OCI-LY7 (cell line): ENCODE measurements around the gene NISCH. TPM values are rescaled to one million over a fixed set of nuclear protein-coding genes. Genes with fewer than 3 reads are reported as not detected.
"Not testable (repeated sequence)": the region's sequence is repeated elsewhere in the genome, so short reads cannot be mapped to it uniquely, and the experiment has no call there.

Source experiments
- BruUV-seq: library from RNA; stranded (reverse); fragments of 400-500 nt; replicated peaks from 2 replicates; lab custom pipeline; 2021; lab: Mats Ljungman, UMichigan
- CTCF ChIA-PET: fragments of 300-600 bp; sonication (Branson Sonifier 250); formaldehyde crosslinking; loops from one replicate; lab custom pipeline; 2022; ENCODE audit warnings: antibody characterized with exemption; ENCODE audit not compliant: unreplicated experiment; lab: Charles Lee
- POLR2A ChIA-PET: fragments of 300-600 bp; sonication (Branson Sonifier 250); formaldehyde crosslinking; loops from one replicate; lab custom pipeline; 2022; ENCODE audit warnings: antibody characterized with exemption; lab: Charles Lee
- DNase-seq: peaks from one replicate; pipeline ENCODE4 v3.0.0-alpha.2; 2015; ENCODE audit warnings: low spot score
- H2AFZ ChIP-seq: fragments of 200-600 bp; sonication (generic), shearing (Covaris generic); 2 replicates; pipeline ENCODE4 v1.6.1; 2014; ENCODE audit warnings: mild to moderate bottlenecking, antibody characterized with exemption, low read length, moderate library complexity
- H3K27ac ChIP-seq: fragments of 200-600 bp; sonication (generic); 2 replicates; pipeline ENCODE4 v1.5.1; 2014; ENCODE audit warnings: mixed run types, low read depth, mild to moderate bottlenecking, moderate library complexity, low read length, inconsistent platforms; ENCODE audit not compliant: poor library complexity, severe bottlenecking
- H3K36me3 ChIP-seq: fragments of 200-600 bp; sonication (generic); 2 replicates; pipeline ENCODE4 v1.6.1; 2014; ENCODE audit warnings: mild to moderate bottlenecking, antibody characterized with exemption, low read length, moderate library complexity, mixed read lengths; ENCODE audit not compliant: insufficient read depth
- H3K4me1 ChIP-seq: fragments of 200-600 bp; sonication (generic); 2 replicates; pipeline ENCODE4 v1.5.1; 2014; ENCODE audit warnings: mild to moderate bottlenecking, low read length; ENCODE audit not compliant: insufficient read depth, poor library complexity, severe bottlenecking
- H3K4me2 ChIP-seq: fragments of 200-600 bp; sonication (generic); 2 replicates; pipeline ENCODE4 v1.6.1; 2014; ENCODE audit warnings: mild to moderate bottlenecking, low read length
- H3K4me3 ChIP-seq: fragments of 200-600 bp; sonication (generic); 2 replicates; pipeline ENCODE4 v1.5.1; 2014; ENCODE audit warnings: mild to moderate bottlenecking, low read depth, low read length; ENCODE audit not compliant: poor library complexity, severe bottlenecking
- H3K79me2 ChIP-seq: fragments of 200-600 bp; sonication (generic); 2 replicates; pipeline ENCODE4 v1.6.1; 2016; ENCODE audit warnings: low read depth, mild to moderate bottlenecking, low read length, moderate library complexity, mixed read lengths; ENCODE audit not compliant: insufficient read depth
- H3K9me2 ChIP-seq: fragments of 200-600 bp; sonication (generic); 2 replicates; pipeline ENCODE4 v1.6.1; 2016; ENCODE audit warnings: mild to moderate bottlenecking, low read length, mixed read lengths; ENCODE audit not compliant: insufficient read depth
- H3K9me3 ChIP-seq: fragments of 200-600 bp; sonication (generic); 2 replicates; pipeline ENCODE4 v1.6.1; 2014; ENCODE audit warnings: mild to moderate bottlenecking, mixed run types, low read length, mixed read lengths
- H4K20me1 ChIP-seq: fragments of 200-600 bp; sonication (generic); 2 replicates; pipeline ENCODE4 v1.6.1; 2014; ENCODE audit warnings: mild to moderate bottlenecking, antibody characterized with exemption, low read length, moderate library complexity, mixed read lengths; ENCODE audit not compliant: insufficient read depth
- CTCF ChIP-seq: fragments of 200-600 bp; sonication (generic); conservative IDR thresholded peaks from 2 replicates; pipeline ENCODE4 v1.5.1; 2014; ENCODE audit warnings: mild to moderate bottlenecking, antibody characterized with exemption, low read length, moderate library complexity, mixed read lengths
- EZH2phosphoT487 ChIP-seq: fragments of 200-600 bp; sonication (generic); IDR thresholded peaks from 2 replicates; pipeline ENCODE4 v1.6.1; 2018; ENCODE audit warnings: low read depth, borderline replicate concordance, mild to moderate bottlenecking, mixed run types, antibody characterized with exemption, low read length, moderate library complexity, mixed read lengths
- intact Hi-C: fragments of 100-400 bp; cut with micrococcal nuclease; formaldehyde crosslinking; loops from one replicate; pipeline ENCODE4 v1.10.0; 2022; ENCODE audit not compliant: unreplicated experiment
- total RNA-seq, 2 experiments: library from RNA; depleted of rRNA in 1 of 2; stranded (reverse); fragments of >200 nt in 1 of 2; shearing (Covaris generic) in 1 of 2; gene quantifications; 2 replicates each; pipeline ENCODE4 v1.2.3, GENCODE V29; 2014 to 2022

Gene NISCH
- total RNA-seq, 2 experiments from 2014 or later, result 60.5 to 73.3 TPM

GRCh38 chr3:52524752-52525679 lies 69.6 kb downstream of the NISCH start:
- no peaks in the 10 kb centered on the region for H3K9me2 ChIP-seq

GRCh38 chr3:52525680-52526561 lies 70.5 kb downstream of the NISCH start:
- CTCF ChIA-PET, result interaction anchor here (0.7 kb wide), 1 partner anchor 8 kb away, joined by 3 read pairs; no protein-coding TSS in a partner anchor
- no peaks in the 10 kb centered on the region for H3K9me2 ChIP-seq

More at GRCh38 chr3:52524752-52525679, 69.6 kb downstream of the NISCH start:
- Histone ChIP-seq H3K4me3 (no peak overlapping the region), H3K27ac (no peak overlapping the region), H3K79me2 (no peaks in the 10 kb centered on the region), H3K9me3 (no peaks in the 10 kb centered on the region), H3K36me3 (peaks cover 34% of the 10 kb centered on the region), H3K4me2 (no peak overlapping the region), H3K4me1 (no peaks in the 10 kb centered on the region), H2AFZ (no peak overlapping the region), H4K20me1 (no peaks in the 10 kb centered on the region)
- ChIA-PET CTCF (no interaction called here), POLR2A (no interaction called here)
- TF ChIP-seq EZH2phosphoT487 (no peak), CTCF (no peak)
- no peak for DNase-seq
- BruUV-seq, result no TSS peak
- intact Hi-C loops, result no loop called here

GRCh38 chr3:52526671-52527038 lies 71.3 kb downstream of the NISCH start:
- peaks cover 34% of the 10 kb centered on the region for H3K36me3 ChIP-seq
- BruUV-seq, H3K9me3 ChIP-seq, H3K4me1 ChIP-seq, intact Hi-C loops, H3K27ac ChIP-seq, H3K4me2 ChIP-seq, H3K4me3 ChIP-seq, DNase-seq, H3K79me2 ChIP-seq, H3K9me2 ChIP-seq, H4K20me1 ChIP-seq, H2AFZ ChIP-seq: not testable (repeated sequence)
- POLR2A ChIA-PET, result interaction anchor here (0.6 to 1.9 kb wide), 2 partner anchors 10 to 609 kb away, joined by 3 to 6 read pairs; partner anchors contain the start of gene UQCC5
- CTCF ChIA-PET, result interaction anchor here (0.7 kb wide), 1 partner anchor 9 kb away, joined by 3 read pairs; no protein-coding TSS in a partner anchor

More at GRCh38 chr3:52525680-52526561, 70.5 kb downstream of the NISCH start:
- DNase-seq, result no peak
- Histone ChIP-seq H3K4me1 (no peaks in the 10 kb centered on the region), H3K79me2 (no peaks in the 10 kb centered on the region), H3K27ac (no peak overlapping the region), H2AFZ (no peak overlapping the region), H4K20me1 (no peaks in the 10 kb centered on the region), H3K4me2 (no peak overlapping the region), H3K36me3 (peaks cover 34% of the 10 kb centered on the region), H3K4me3 (no peak overlapping the region), H3K9me3 (no peaks in the 10 kb centered on the region)
- intact Hi-C loops, result no loop called here
- POLR2A ChIA-PET, result interaction anchor here (1.9 kb wide), 1 partner anchor 10 kb away, joined by 6 read pairs; the partner anchor contains the start of gene UQCC5
- TF ChIP-seq EZH2phosphoT487 (no peak), CTCF (no peak)
- BruUV-seq, result no TSS peak
